Measurements from ENCODE around the gene DNASE2.
A peak's percentile ranks its signal among the peaks of the same experiment; 100 is the strongest.

The DNASE2 gene

DNA sequence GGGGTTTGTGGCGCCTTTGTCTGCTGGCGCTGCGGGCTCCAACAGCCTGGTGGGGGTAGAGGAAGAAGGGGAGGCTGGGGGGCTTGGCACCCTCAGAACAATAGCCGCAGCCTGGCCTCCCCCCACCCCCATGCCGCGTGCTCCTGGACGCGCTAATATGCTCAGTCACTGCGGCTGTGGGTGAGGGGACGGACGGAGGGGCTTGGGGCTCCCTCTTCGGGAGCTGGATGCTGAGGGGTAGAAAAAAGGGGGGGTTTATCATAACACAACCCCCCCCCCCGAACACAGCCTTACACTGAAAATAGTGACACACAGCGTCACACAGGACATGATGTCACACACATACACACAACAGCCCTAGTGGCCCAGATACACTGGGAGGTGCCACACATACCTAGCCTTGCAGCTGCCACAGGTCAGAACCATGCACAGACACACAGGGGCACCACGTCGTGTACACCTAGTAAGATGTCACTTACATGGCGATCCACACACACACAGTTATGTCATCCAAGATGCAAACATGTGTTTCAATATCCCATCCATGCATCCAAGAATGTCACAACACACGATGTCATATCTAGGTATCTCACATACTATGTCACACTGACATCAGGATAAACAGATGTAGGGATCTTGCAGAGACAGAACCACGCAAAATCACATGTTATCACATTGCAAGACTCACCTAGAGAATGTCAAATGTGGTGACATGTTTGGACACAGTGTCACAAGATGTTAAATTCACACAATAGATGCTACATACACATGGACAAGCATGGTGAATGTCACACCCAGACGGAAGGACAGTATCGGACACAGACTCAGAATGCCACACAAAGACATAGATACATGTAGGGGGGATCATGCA, 42.1 kb downstream of the DNASE2 start:
- no peak overlapping the region for H3K27ac ChIP-seq (ENCODE audit: low read depth, low read length)
- peaks cover 13% of the 10 kb centered on the region; the same call in 1 of the 2 replicates for H3K4me1 ChIP-seq (ENCODE audit: control insufficient read depth, insufficient read depth, low read length)
- no peak overlapping the region for H3K9ac ChIP-seq (ENCODE audit: low read depth, low read length)
- H3K4me3 ChIP-seq (ENCODE audit: low read depth, low read length), result peak overlapping the region; percentile 77
- peaks cover 20% of the 10 kb centered on the region for H3K27me3 ChIP-seq (ENCODE audit: control insufficient read depth, insufficient read depth, low read length)
- H3K36me3 ChIP-seq (ENCODE audit: control insufficient read depth, insufficient read depth, low read length), result peaks cover 7% of the 10 kb centered on the region
- H3K9me3 ChIP-seq (ENCODE audit: control insufficient read depth, insufficient read depth, low read length), result no peaks in the 10 kb centered on the region

DNA sequence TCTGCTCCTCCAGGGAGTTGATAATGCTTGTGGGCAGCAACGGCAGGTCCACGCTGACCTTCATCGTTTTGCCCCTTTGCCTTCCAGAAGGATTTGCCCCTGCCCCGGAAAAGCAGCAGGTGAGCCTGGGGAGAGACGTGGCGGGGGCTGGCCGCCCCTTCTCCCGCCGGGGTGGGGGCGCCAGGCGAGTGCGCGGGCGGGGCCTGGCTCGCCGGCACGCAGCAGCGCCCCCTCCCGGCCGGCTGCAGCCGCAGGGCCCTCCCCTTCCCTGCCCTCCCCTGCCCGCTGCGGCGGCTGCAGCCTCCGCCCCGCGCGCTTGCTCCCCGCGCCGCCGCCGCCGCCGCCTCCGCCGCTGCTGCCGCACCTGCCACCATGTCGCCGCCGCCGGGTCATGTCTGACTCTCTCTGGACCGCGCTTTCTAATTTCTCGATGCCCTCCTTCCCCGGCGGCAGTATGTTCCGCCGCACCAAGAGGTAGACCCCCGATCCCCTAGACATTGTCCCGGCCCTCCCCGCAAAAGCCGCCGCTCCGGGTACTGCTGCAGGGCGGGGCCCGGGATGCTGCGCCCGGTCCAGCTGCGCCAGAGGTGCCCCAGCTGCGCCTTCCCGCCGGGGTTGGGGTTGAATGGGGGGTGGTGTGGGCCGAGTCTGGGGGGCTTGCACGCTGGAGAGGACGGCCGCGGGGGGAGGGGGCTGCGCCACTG, 42.9 kb downstream of the DNASE2 start, which contains the start of gene MAST1:
TSS of gene MAST1 (plus strand) at position 334 of the 704 bp plus-strand sequence. CDS start at position 392, 58 bp downstream.
- H3K27ac ChIP-seq (ENCODE audit: low read depth, low read length), result peak within 1 kb of the TSS; percentile 57

DNA sequence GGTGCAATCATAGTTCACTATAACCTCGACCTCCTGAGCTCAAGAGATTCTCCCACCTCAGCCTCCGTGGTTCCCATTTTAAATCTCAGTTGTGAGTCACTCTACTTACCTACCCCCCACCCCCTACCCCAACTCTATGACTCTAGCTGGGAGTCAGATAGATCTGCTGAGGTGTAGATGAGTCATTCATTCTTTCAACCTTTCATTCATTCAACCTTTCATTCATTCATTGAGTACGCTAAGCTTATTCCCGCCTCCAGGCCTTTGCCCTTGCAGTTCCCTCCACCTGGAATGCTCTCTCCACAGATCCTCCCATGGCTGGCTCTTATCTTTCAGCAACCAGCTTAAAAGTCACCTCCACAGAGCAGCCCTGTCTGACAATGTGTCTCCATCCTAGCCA, 44.0 kb downstream of the DNASE2 start:
- Histone ChIP-seq H3K4me1 (ENCODE audit: control insufficient read depth, insufficient read depth, low read length) (peaks cover 18% of the 10 kb centered on the region), H3K36me3 (ENCODE audit: control insufficient read depth, insufficient read depth, low read length) (no peaks in the 10 kb centered on the region), H3K9me3 (ENCODE audit: control insufficient read depth, insufficient read depth, low read length) (no peaks in the 10 kb centered on the region), H3K27me3 (ENCODE audit: control insufficient read depth, insufficient read depth, low read length) (peaks cover 20% of the 10 kb centered on the region), H3K27ac (ENCODE audit: low read depth, low read length) (no peak overlapping the region), H3K4me3 (ENCODE audit: low read depth, low read length) (no peak overlapping the region), H3K9ac (ENCODE audit: low read depth, low read length) (no peak overlapping the region)

More for the DNA sequence above, 42.9 kb downstream of the DNASE2 start, which contains the start of gene MAST1:
- Histone ChIP-seq H3K9me3 (ENCODE audit: control insufficient read depth, insufficient read depth, low read length) (no peaks in the 10 kb centered on the region), H3K4me3 (ENCODE audit: low read depth, low read length) (peak within 1 kb of the TSS; percentile 77), H3K9ac (ENCODE audit: low read depth, low read length) (no peak within 1 kb of the TSS), H3K36me3 (ENCODE audit: control insufficient read depth, insufficient read depth, low read length) (peaks cover 5% of the 10 kb centered on the region; the same call in 1 of the 2 replicates), H3K4me1 (ENCODE audit: control insufficient read depth, insufficient read depth, low read length) (peaks cover 14% of the 10 kb centered on the region), H3K27me3 (ENCODE audit: control insufficient read depth, insufficient read depth, low read length) (peaks cover 20% of the 10 kb centered on the region)

DNA sequence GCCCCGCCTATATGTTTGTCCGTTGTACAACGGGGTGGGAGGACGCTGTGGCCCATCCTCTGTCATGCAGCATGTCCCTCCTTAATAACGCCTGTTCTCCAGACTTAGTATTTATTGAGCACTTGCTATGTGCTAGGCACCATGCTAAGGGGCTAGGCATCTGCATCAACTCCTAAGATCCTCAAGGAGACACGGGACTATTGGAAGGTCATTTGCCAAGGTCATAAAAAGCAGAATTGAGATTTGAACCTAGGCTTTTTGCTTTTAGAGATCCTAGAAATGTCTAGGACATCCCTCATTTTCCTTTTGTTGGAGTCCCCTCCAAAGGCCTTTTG, 44.8 kb downstream of the DNASE2 start:
- peaks cover 18% of the 10 kb centered on the region for H3K4me1 ChIP-seq (ENCODE audit: control insufficient read depth, insufficient read depth, low read length)

DNA sequence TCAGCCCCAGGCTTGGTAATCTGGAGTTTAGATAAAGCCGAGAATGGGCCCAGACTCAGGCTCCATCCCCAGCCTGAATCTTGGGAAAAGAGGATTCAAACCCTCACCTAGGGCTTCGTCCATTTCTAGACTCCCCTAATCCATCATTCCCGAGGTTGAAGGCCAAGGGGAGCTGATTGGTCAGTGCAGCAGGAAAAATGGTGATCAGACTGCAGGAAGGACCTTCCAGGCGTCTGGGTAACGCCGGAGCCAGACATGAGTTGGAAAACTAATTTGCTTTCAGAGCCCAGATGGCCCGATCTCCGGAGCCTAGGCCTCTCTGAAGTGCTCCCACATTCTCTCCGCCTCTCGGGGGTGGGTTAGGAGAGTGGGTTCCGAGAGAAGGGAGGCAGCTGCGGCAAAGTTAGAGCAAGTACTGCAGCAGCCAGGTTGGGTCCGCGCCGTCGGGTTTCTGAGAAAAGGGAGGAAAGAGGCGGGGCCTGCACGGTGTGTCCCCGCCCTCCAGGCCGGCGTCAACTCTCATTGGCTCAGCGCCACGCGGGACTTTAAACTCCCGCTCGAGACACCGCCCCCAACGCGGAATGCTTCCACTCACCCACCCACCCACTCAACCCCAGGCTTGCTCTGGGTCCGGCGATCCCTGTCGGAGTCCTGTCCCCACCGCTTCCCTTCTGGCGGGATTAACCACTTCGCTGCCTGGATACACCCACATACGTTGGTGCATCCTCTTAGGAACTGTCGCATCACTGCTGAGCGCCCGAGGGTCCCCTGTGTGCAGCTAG, 46.1 kb downstream of the DNASE2 start:
- Histone ChIP-seq H3K9me3 (ENCODE audit: control insufficient read depth, insufficient read depth, low read length) (no peaks in the 10 kb centered on the region), H3K27me3 (ENCODE audit: control insufficient read depth, insufficient read depth, low read length) (peaks cover 27% of the 10 kb centered on the region), H3K27ac (ENCODE audit: low read depth, low read length) (no peak overlapping the region), H3K4me1 (ENCODE audit: control insufficient read depth, insufficient read depth, low read length) (peaks cover 16% of the 10 kb centered on the region), H3K4me3 (ENCODE audit: low read depth, low read length) (peak overlapping the region; percentile 71; the same call in 1 of the 2 replicates), H3K9ac (ENCODE audit: low read depth, low read length) (no peak overlapping the region), H3K36me3 (ENCODE audit: control insufficient read depth, insufficient read depth, low read length) (no peaks in the 10 kb centered on the region)

More for the DNA sequence above, 44.8 kb downstream of the DNASE2 start:
- Histone ChIP-seq H3K9me3 (ENCODE audit: control insufficient read depth, insufficient read depth, low read length) (no peaks in the 10 kb centered on the region), H3K36me3 (ENCODE audit: control insufficient read depth, insufficient read depth, low read length) (no peaks in the 10 kb centered on the region), H3K27ac (ENCODE audit: low read depth, low read length) (no peak overlapping the region), H3K9ac (ENCODE audit: low read depth, low read length) (no peak overlapping the region), H3K27me3 (ENCODE audit: control insufficient read depth, insufficient read depth, low read length) (peaks cover 25% of the 10 kb centered on the region), H3K4me3 (ENCODE audit: low read depth, low read length) (peak overlapping the region; percentile 18; the same call in 1 of the 2 replicates)

DNA sequence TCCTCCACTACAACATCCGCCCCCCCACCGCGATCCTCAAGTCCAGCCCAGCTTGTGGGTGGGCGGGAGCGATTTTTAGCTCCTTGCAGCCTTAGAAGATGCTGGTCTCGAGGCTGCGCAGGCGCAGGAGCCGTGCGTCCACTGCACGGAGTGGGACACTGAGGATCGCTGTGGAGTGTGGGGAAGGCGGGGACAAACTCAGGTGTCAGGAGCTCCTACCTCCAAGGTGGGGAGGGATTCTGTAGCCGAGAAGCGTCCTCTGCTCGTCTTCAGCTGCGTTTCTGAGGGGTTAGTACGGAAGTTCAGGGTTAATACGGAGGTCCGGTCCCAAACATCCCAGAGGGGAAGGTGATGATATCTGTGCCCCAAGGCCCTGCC, 46.7 kb downstream of the DNASE2 start, which contains the start of gene RTBDN:
TSS of gene RTBDN (minus strand) at position 14 of the 378 bp plus-strand sequence. CDS start 4,600 bp downstream, outside the sequence.
- no peaks in the 10 kb centered on the region for H3K36me3 ChIP-seq (ENCODE audit: control insufficient read depth, insufficient read depth, low read length)
- H3K9me3 ChIP-seq (ENCODE audit: control insufficient read depth, insufficient read depth, low read length), result no peaks in the 10 kb centered on the region
- peaks cover 12% of the 10 kb centered on the region for H3K4me1 ChIP-seq (ENCODE audit: control insufficient read depth, insufficient read depth, low read length)
- H3K27ac ChIP-seq (ENCODE audit: low read depth, low read length), result no peak within 1 kb of the TSS
- H3K27me3 ChIP-seq (ENCODE audit: control insufficient read depth, insufficient read depth, low read length), result peaks cover 27% of the 10 kb centered on the region
- no peak within 1 kb of the TSS for H3K9ac ChIP-seq (ENCODE audit: low read depth, low read length)
- peak within 1 kb of the TSS; percentile 71 for H3K4me3 ChIP-seq (ENCODE audit: low read depth, low read length)

DNA sequence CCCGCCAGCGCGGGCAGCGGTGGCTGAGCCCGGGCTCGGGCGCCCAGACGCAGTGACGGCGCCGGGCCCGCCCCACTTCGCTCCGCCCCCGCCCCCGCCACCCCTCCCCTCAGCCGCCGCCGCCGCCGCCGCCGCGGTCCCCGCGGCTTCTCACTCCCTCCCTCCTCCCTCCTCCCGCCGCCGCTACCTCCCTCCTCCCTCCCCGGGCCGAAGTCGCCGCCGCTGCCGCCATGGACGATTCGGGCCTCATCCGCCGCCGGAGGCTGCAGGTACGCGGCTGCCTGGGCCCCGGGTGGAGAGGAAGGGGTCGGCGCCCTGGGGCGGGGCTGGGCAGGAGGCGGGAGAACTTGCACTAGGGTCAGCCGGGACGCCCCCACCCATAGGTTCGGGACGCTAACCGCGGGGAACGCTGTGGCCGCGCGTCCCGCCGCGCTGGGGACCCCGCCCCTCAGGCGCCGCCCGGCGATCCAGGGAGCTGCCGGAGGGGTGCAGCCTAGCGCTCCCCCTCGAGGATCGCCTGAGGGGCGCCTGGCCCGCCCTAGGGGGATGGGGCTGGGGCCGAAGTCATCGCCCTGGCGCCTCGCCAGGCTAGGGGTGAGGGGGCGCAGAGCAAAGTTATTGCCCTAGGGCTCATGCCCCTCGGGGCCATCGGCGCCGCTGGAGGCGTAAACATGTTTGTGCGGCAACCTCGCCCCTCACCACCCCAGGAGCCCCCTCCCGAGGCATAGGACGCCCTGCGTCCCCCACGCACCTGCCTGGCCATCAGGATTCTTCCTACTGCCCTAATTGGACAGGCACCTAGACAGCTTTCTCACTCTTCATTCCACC, 47.3 kb downstream of the DNASE2 start:
- Histone ChIP-seq H3K4me1 (ENCODE audit: control insufficient read depth, insufficient read depth, low read length) (peaks cover 10% of the 10 kb centered on the region), H3K36me3 (ENCODE audit: control insufficient read depth, insufficient read depth, low read length) (no peaks in the 10 kb centered on the region), H3K4me3 (ENCODE audit: low read depth, low read length) (peak overlapping the region; percentile 71), H3K9me3 (ENCODE audit: control insufficient read depth, insufficient read depth, low read length) (no peaks in the 10 kb centered on the region), H3K27me3 (ENCODE audit: control insufficient read depth, insufficient read depth, low read length) (peaks cover 22% of the 10 kb centered on the region), H3K9ac (ENCODE audit: low read depth, low read length) (no peak overlapping the region), H3K27ac (ENCODE audit: low read depth, low read length) (no peak overlapping the region)

DNA sequence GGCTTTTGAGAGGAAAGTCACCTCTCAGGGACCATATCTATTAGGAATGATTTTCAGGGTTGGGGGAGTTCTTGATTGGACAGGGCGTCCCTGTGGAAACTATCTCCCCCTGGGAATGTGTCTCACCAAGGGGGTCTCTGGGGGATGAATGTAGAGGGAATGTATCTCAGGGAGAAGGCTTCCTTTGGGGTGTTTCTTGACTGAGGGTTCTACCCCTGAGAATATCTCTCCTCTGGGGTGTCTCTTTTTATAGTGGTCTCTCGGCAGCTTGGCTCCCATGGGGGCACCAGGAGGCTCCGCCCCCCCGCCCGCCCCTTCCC, 47.9 kb downstream of the DNASE2 start:
- no peaks in the 10 kb centered on the region for H3K9me3 ChIP-seq (ENCODE audit: control insufficient read depth, insufficient read depth, low read length)
- H3K36me3 ChIP-seq (ENCODE audit: control insufficient read depth, insufficient read depth, low read length), result no peaks in the 10 kb centered on the region
- peak overlapping the region; percentile 30; the same call in 1 of the 2 replicates for H3K4me3 ChIP-seq (ENCODE audit: low read depth, low read length)
- H3K27me3 ChIP-seq (ENCODE audit: control insufficient read depth, insufficient read depth, low read length), result peaks cover 21% of the 10 kb centered on the region
- H3K27ac ChIP-seq (ENCODE audit: low read depth, low read length), result no peak overlapping the region
- no peak overlapping the region for H3K9ac ChIP-seq (ENCODE audit: low read depth, low read length)
- H3K4me1 ChIP-seq (ENCODE audit: control insufficient read depth, insufficient read depth, low read length), result peaks cover 8% of the 10 kb centered on the region

DNA sequence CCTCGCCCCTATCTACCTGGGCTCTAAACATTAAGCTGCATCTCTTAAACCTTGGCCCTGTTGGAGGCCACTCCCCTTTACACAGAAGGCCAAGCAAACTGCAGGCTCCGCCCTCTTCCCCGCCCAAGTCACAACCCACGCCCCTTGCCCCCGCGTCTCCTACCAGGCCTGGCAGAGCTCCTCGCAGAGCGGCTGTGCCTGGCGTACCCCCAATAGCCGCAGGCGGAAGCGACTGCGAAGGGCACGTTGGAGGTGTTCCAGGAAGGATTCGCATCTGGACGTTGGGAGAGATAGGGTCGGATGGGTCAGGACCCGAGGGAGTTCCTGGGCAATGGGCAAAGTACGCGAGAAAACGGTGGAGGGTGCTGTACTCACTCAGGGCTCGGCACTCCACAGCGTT, 52.8 kb downstream of the DNASE2 start:
- Histone ChIP-seq H3K4me3 (ENCODE audit: low read depth, low read length) (peak overlapping the region; percentile 49; the same call in 1 of the 2 replicates), H3K27ac (ENCODE audit: low read depth, low read length) (no peak overlapping the region), H3K9ac (ENCODE audit: low read depth, low read length) (no peak overlapping the region), H3K36me3 (ENCODE audit: control insufficient read depth, insufficient read depth, low read length) (no peaks in the 10 kb centered on the region), H3K9me3 (ENCODE audit: control insufficient read depth, insufficient read depth, low read length) (no peaks in the 10 kb centered on the region), H3K4me1 (ENCODE audit: control insufficient read depth, insufficient read depth, low read length) (peaks cover 5% of the 10 kb centered on the region; the same call in 1 of the 2 replicates), H3K27me3 (ENCODE audit: control insufficient read depth, insufficient read depth, low read length) (peaks cover 7% of the 10 kb centered on the region; the same call in 1 of the 2 replicates)

Data from HUES48 (cell line).